Erythroblast (primary cell): ENCODE data around the gene PRICKLE2.

Experiments used
- GATA1 ChIP-seq: IDR thresholded peaks from 2 replicates; pipeline ENCODE4 v1.6.1; 2011; ENCODE audit warnings: low read depth, mild to moderate bottlenecking, control low read depth, low read length, moderate library complexity
- POLR2A ChIP-seq: IDR thresholded peaks from 2 replicates; pipeline ENCODE4 v1.6.1; 2011; ENCODE audit warnings: mild to moderate bottlenecking, low read length

DNA sequence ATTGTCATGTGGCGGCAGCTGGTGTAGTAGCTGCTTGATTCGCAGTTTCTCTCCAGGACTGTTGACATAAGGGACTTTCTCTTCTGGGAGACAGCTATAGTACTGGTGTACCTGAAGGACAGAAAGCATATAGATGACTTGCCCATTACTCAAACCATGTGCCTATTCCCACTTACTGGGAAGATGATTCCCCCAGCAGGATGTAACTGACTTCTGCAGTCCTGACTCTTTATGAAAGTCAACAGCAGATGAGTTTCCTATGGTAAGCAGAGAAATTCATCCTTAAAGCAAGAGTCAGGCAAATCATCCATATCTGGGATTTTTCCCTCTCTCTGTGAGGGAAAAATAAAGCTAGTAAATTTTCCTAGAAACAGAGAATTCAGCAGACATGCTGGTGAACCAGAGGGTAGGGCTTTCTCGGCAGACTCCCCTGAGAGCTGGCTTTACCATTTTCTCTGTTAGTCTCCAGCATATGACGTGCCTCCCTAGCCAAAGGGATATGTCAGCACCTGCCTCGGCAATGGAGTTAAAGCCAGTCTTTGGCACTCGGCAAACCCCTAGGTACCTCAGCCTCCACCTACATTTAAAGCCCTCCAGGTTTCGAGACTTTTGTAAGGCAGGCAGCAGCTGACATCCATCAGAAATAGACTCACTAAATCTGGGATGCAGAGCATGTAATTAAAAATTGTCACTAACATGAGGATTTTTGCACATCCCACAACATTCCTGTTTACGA lies 62.1 kb downstream of the PRICKLE2 start:
- TF ChIP-seq POLR2A (no peak), GATA1 (no peak)
